Type B pancreatic cell (in vitro differentiated cells): ENCODE results near the gene RTEL1. TPM values are rescaled to one million over a fixed set of nuclear protein-coding genes. Genes with fewer than 3 reads are reported as not detected.

Experiments used
- DNase-seq: peaks from one replicate; pipeline ENCODE4 v3.0.0; 2021; ENCODE audit warnings: mixed read lengths; ENCODE audit not compliant: unreplicated experiment; ENCODE audit errors: extremely low spot score
- H3K27ac Mint-ChIP-seq: 2 replicates; pipeline ENCODE4 v1.8.0; 2021; ENCODE audit warnings: mild to moderate bottlenecking, mixed read lengths
- H3K27me3 Mint-ChIP-seq: 2 replicates; pipeline ENCODE4 v1.8.0; 2021; ENCODE audit warnings: mixed read lengths
- H3K36me3 Mint-ChIP-seq: 2 replicates; pipeline ENCODE4 v1.8.0; 2021; ENCODE audit warnings: mixed read lengths
- H3K4me1 Mint-ChIP-seq: one replicate; pipeline ENCODE4 v1.8.0; 2021; ENCODE audit warnings: mixed read lengths; ENCODE audit not compliant: unreplicated experiment
- H3K4me3 Mint-ChIP-seq: 2 replicates; pipeline ENCODE4 v1.8.0; 2021; ENCODE audit warnings: mild to moderate bottlenecking, mixed read lengths
- H3K9me3 Mint-ChIP-seq: 2 replicates; pipeline ENCODE4 v1.8.0; 2021; ENCODE audit warnings: mixed read lengths
- total RNA-seq: library from RNA; stranded (reverse); gene quantifications from 2 replicates; pipeline ENCODE4 v1.2.1, GENCODE V29; 2021; ENCODE audit warnings: low replicate concordance
- TF ChIP-seq, protein P1 (sequence below): fragments of 200-600 bp; sonication (generic); conservative IDR thresholded peaks from 2 replicates; pipeline ENCODE4 v1.5.0; 2021; ENCODE audit warnings: antibody characterized with exemption, mild to moderate bottlenecking

The RTEL1 gene
- total RNA-seq, 1 donor from 2014 or later: 39.2 TPM

- Mint-ChIP-seq H3K4me1 (no peaks in the 10 kb centered on the region), H3K27me3 (no peaks in the 10 kb centered on the region), H3K4me3 (peak overlapping the region; percentile 31), H3K9me3 (no peaks in the 10 kb centered on the region), H3K27ac (no peak overlapping the region), H3K36me3 (no peaks in the 10 kb centered on the region)
- TF ChIP-seq, protein P1, sequence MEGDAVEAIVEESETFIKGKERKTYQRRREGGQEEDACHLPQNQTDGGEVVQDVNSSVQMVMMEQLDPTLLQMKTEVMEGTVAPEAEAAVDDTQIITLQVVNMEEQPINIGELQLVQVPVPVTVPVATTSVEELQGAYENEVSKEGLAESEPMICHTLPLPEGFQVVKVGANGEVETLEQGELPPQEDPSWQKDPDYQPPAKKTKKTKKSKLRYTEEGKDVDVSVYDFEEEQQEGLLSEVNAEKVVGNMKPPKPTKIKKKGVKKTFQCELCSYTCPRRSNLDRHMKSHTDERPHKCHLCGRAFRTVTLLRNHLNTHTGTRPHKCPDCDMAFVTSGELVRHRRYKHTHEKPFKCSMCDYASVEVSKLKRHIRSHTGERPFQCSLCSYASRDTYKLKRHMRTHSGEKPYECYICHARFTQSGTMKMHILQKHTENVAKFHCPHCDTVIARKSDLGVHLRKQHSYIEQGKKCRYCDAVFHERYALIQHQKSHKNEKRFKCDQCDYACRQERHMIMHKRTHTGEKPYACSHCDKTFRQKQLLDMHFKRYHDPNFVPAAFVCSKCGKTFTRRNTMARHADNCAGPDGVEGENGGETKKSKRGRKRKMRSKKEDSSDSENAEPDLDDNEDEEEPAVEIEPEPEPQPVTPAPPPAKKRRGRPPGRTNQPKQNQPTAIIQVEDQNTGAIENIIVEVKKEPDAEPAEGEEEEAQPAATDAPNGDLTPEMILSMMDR: no peak
- DNase-seq: no peak
Measured at GRCh38 chr20:63697868-63698545, 39.9 kb downstream of the RTEL1 start.

- Mint-ChIP-seq H3K27me3 (no peaks in the 10 kb centered on the region), H3K4me3 (no peak overlapping the region), H3K27ac (no peak overlapping the region), H3K4me1 (no peaks in the 10 kb centered on the region), H3K9me3 (no peaks in the 10 kb centered on the region), H3K36me3 (no peaks in the 10 kb centered on the region)
- no peak for DNase-seq
- TF ChIP-seq, protein P1: no peak
Measured at GRCh38 chr20:63698739-63699465, 40.8 kb downstream of the RTEL1 start.

DNA sequence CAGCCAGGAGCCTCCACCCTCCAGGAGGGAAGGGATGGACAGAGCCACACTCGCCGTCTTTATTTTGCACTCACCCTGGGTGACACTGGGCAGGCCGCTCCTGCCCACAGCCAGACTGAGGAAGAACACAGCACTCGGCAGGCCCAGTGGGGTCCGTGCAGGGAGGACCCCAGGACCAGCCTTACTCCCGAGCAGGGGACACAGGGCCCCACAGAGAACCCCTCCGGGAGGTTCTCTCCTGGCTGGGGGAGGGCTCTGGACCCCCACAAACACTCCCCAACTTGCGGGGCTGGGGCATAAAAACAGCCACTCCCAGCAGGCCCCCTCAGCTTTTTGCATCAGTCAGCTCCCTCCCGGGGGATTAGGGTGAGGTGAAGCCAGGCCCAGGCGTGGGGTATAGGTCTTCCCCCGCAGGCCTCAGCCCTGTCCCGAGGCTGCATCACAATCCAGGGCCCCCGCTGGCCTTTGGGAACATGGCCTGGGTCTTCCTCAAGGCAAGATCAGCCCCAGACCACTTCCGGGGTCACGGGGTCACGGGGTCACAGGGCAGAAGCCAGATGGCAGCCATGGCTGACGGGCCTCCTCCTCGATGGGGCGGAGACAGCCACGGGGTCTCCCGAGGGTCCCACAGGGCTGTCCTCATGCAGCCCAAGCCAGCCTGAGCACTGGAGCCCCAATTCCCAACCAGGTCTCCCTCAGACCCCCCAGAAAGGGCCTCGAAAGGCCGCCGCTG lies 41.5 kb downstream of the RTEL1 start:
- TF ChIP-seq, protein P1: no peak
- no peaks in the 10 kb centered on the region for H3K27me3 Mint-ChIP-seq
- no peak overlapping the region for H3K4me3 Mint-ChIP-seq
- no peaks in the 10 kb centered on the region for H3K9me3 Mint-ChIP-seq
- H3K27ac Mint-ChIP-seq: no peak overlapping the region
- no peaks in the 10 kb centered on the region for H3K4me1 Mint-ChIP-seq
- DNase-seq: no peak
- no peaks in the 10 kb centered on the region for H3K36me3 Mint-ChIP-seq

DNA sequence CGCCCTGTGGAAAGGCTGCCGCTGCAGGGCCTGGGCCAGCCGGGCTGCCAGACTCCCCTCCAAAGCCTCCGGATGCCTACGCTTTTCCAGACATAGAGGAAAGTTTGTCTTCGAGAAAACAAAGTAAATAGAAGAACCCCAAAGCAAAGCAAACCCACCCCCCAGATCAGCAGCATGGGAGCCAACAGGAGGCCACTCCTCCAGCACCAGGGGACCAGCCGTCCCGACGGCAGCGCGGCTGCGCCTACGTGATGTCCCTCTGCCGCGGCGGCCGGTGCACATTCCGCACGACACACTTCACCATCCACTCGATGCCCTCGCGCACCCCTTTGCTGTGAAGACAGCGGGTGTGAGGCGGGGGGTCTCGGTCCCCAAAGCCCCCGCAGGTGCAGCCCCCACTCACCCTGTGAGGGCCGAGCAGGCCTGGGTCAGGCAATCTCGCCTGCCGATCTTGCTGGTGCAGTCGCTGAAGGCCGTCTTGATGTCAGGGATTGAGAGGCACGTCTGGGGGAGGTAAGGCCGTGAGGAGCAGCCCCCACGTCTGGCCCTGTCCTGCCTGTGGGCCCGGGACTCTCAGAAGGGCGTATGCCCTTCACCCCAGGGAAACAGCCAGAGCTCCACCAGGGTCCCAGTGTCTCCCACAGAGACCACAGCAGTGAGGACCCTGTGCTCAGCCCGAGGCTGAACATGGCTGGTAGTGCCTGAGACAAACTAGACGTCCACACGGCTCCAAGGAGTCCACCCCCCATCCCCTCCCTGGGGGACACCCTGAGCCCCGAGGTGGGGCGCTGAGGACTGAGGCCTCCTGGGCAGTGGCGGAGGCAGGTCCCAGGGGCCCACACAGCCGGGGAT lies 42.3 kb downstream of the RTEL1 start:
- H3K4me1 Mint-ChIP-seq: no peaks in the 10 kb centered on the region
- TF ChIP-seq, protein P1: no peak
- H3K27me3 Mint-ChIP-seq: no peaks in the 10 kb centered on the region
- no peaks in the 10 kb centered on the region for H3K36me3 Mint-ChIP-seq
- DNase-seq: no peak
- no peak overlapping the region for H3K4me3 Mint-ChIP-seq
- no peak overlapping the region for H3K27ac Mint-ChIP-seq
- no peaks in the 10 kb centered on the region for H3K9me3 Mint-ChIP-seq

- no peak overlapping the region for H3K4me3 Mint-ChIP-seq
- H3K9me3 Mint-ChIP-seq: no peaks in the 10 kb centered on the region
- H3K27ac Mint-ChIP-seq: no peak overlapping the region
- TF ChIP-seq, protein P1: no peak
- no peaks in the 10 kb centered on the region for H3K4me1 Mint-ChIP-seq
- no peak for DNase-seq
- no peaks in the 10 kb centered on the region for H3K36me3 Mint-ChIP-seq
- H3K27me3 Mint-ChIP-seq: no peaks in the 10 kb centered on the region
Measured at GRCh38 chr20:63701051-63701328, 42.9 kb downstream of the RTEL1 start.
